Measurements from ENCODE around the gene GOLM1. TPM values are rescaled to one million over a fixed set of nuclear protein-coding genes. Genes with fewer than 3 reads are reported as not detected.

GOLM1 gene
- total and polyA plus RNA-seq, 2 of the 8 experiments (the other 6 are each of a cell fraction or from before 2014, with no cell fraction given), result 45.9 to 88.9 TPM

- TF ChIP-seq EZH2 (IDR thresholded peaks at IDR 0.05; ENCODE audit: low read depth, low read length, severe bottlenecking) (no peak), POLR2A (IDR thresholded peaks at IDR 0.05; ENCODE audit: control extremely low read depth in 1 of 2, low read depth in 2 of 2, low read length in 2 of 2) (no peak), PHF8 (conservative IDR thresholded peaks at IDR 0.05; ENCODE audit: low read depth, low read length) (no peak), BCL11A (IDR thresholded peaks at IDR 0.05; ENCODE audit: low read depth in 2 of 2, low read length in 2 of 2) (no peak)
Observed at GRCh38 chr9:86009133-86009532, 90.2 kb downstream of the GOLM1 start (continued).
